GM19372 (cell line): ENCODE measurements around the gene KSR2.

Source experiments
- ATAC-seq: cut with Tn5 transposase; IDR thresholded peaks from one replicate; pipeline ENCODE4 v1.9.1; 2021; ENCODE audit warnings: mild to moderate bottlenecking, low read depth, moderate library complexity; ENCODE audit not compliant: unreplicated experiment

Gene KSR2

GRCh38 chr12:117968151-117968789 is 520 bp downstream of the KSR2 start:
- ATAC-seq: no peak

- ATAC-seq: no peak
These were observed 1.3 kb downstream of the KSR2 start for GRCh38 chr12:117967512-117967911.

- no peak for ATAC-seq
These were observed 1.7 kb downstream of the KSR2 start for GRCh38 chr12:117967043-117967442.

DNA sequence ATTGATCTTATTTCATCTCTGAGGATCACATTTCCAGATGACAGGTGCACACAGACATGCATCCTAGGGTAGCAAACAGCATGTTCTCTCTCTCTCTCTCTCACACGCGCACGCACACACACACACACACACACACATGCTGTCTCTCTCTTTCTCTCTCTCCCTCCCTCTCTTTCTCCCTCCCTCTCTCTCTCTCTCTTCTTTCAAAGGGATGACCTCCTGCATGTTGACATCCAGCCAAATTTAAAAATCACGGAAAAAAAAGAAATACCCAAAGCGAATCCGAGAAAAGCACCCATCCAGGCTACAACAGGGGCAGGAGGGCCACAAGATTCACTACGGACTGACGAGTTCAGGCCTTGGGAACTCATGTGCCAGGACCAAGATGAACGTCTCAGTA is 2.3 kb downstream of the KSR2 start:
- ATAC-seq: no peak

- ATAC-seq: no peak
These were observed 5.0 kb downstream of the KSR2 start for GRCh38 chr12:117963836-117964235.

DNA sequence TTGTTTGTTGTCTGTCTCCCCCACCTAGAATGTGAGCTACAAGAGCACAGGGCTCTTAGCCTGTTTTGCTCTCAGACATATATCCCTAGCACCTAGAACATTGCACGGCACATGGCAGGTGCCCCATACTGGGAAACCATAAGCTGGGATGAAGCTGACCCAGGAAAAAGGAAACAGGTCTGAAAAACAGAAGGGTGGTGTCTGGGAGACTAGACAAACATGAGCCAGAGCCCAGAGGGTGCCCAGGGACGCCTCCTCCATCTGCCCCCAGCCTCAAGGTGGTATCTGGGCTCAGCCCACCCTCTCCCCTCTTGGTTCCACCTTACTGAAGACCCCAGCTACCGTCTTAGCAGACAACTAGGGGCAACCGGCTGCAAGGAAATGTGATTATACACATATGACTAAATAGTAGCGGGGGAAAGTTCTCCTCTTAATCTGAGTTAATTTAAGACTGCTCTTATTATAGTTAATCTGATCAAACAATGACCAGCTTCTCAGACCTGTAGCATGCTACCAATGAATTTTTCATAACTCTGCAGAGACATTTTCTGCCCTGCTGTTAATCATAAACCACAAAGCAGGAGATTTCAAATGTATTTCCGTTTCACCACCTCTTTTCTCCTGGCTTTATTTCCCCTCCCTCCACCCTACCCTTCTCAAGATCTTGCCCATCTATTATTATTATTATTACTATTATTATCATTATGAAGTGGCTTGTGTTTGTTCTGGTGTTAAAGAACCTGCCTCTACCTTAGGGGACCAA is 31.9 kb downstream of the KSR2 start:
- no peak for ATAC-seq

DNA sequence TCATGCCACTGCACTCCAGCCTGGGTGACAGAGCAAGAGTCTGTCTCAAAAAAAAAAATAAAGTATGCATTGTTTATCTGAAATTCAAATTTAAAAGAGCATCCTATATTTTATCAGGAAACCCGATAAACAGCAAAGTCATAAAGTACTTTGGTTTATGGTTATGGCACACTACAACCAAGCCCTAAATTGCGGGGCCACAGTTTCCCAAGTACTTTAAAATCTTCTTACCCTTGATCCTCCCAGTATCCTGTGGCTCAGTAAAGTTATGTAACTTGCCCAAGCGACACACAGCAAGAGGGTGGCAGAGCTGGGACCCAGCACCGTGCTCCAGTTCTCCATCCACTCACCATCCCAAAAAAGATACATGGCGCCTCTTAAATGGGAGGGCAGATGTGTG is 35.2 kb downstream of the KSR2 start:
- no peak for ATAC-seq

GRCh38 chr12:117926391-117926899 is 42.3 kb downstream of the KSR2 start:
- no peak for ATAC-seq

- no peak for ATAC-seq
These were observed 46.6 kb downstream of the KSR2 start for GRCh38 chr12:117921929-117922777.

- no peak for ATAC-seq
These were observed 49.3 kb downstream of the KSR2 start for GRCh38 chr12:117919479-117919878.

DNA sequence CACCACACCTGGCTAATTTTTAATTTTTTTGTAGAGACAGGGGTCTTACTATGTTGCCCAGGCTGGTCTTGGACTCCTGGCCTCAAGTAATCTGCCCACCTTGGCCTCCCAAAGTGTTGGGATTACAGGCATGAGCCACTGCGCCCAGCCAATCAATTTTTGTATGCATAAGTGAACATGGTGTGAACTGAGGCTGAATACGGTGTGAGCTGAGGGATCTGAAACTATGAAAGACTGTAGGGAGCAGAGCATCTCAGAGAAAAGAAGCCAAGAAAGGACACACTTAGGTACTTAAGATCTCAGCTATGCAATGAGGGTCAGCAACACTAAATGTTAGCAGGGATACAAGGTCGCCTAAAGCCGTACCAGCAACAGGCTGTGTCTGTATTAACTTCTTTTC is 54.1 kb downstream of the KSR2 start:
- ATAC-seq: no peak

- no peak for ATAC-seq
These were observed 56.0 kb downstream of the KSR2 start for GRCh38 chr12:117912756-117913155.

DNA sequence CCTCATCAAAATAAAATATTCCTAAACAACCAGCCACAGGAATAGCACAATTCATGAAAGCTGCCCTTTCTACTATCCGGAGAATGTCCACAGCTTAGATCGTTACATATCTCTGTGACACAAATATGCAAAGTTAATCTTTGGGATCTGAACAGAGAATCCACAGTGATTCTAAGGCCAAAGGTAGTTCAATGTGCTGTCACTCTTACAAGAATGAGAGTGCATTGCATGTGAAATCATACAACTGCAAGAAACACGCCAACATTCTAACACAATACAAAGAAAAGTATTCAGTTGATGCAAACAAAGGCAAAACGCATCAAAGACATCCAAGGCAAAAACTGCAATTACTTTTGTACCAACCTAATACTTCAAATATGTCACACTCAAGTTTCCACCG is 60.4 kb downstream of the KSR2 start:
- ATAC-seq: no peak

GRCh38 chr12:117907108-117907689 is 61.6 kb downstream of the KSR2 start:
- no peak for ATAC-seq

GRCh38 chr12:117904051-117904450 is 64.7 kb downstream of the KSR2 start:
- ATAC-seq: no peak

GRCh38 chr12:117903110-117903840 is 65.5 kb downstream of the KSR2 start:
- no peak for ATAC-seq

DNA sequence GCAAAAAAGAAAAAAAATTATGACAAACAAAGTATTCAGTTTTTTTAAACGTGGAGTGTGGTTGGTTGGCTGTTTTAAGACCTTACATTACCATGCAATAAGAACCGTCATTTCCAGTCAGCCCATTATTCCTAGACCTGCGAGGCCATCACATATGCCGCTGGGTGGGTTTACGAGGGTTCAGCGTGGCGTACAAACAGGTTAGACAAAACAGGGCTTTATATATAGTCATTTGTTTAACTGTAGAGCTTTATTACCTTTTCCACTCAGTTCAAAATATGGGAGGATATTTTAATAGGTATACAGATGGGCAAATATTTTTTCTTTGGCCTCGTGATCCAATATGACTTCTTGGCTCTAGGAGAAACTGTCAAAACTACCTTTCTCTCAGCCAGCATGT is 67.2 kb downstream of the KSR2 start:
- no peak for ATAC-seq

DNA sequence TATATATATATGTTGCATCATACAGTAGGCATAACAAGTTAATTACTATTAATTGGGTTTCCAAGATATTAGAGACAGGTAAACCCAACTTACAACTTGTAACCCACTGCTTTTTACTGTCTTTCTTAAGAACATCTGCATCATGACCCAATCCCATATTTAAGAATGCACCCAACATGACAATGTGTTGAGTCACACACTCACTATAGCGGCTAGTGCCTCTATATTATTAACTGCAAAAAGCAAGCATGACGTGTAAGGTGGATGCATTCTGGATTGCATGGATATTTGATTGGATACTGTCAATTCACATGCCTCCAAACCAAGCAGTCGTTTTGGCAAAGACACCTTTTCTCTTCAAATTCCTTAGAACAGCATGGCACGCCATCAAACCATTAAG is 68.2 kb downstream of the KSR2 start:
- no peak for ATAC-seq

GRCh38 chr12:117897372-117898161 is 71.2 kb downstream of the KSR2 start:
- no peak for ATAC-seq
